Activated CD8-positive, alpha-beta memory T cell treated with anti-CD3 and anti-CD28 coated beads, Interleukin-2, amount 50 U/mL, for 1 hour (primary cell): ENCODE data around the gene LRP1B.

Experiments
- DNase-seq: peaks from one replicate; pipeline ENCODE4 v3.0.0-alpha.2; 2020; ENCODE audit errors: extremely low read depth

The LRP1B gene

GRCh38 chr2:141957321-141957720 is 173.5 kb downstream of the LRP1B start:
- no peak for DNase-seq

DNA sequence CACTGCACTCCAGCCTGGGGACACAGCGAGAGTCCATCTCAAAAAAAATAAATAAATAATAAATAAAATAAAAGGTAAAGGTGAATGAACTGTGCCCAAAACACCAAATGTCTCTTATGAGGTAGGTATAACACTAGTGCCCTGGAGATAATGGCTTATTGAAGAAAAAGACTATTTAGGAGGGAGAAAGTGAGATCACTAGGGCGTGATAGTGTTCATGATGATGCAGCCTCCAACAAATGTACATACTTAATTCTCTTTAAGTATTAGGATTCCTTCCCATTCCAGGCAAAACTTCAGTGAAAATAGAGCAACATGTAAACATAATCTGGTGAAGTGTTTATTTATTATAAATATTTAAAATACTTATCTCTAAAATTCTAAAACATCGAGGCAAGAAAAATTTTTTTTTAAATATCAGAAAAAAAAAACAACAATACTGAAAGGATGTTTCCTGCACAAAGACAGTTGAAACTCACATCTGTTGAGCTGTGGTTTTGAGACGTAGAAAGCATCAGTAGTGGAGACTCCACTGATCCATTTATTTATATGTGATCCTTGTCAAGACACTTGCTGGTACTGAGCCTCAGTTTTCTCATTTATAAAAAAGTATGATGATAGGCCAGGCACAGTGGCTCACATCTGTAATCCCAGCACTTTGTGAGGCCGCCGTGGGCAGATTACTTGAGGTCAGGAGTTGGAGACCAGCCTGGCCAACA is 183.3 kb downstream of the LRP1B start:
- no peak for DNase-seq

- DNase-seq, result no peak
Measured at GRCh38 chr2:141946016-141946415, 184.8 kb downstream of the LRP1B start.

GRCh38 chr2:141943918-141944317 is 186.9 kb downstream of the LRP1B start:
- no peak for DNase-seq

GRCh38 chr2:141942006-141942789 is 188.6 kb downstream of the LRP1B start:
- no peak for DNase-seq

GRCh38 chr2:141941210-141941714 is 189.6 kb downstream of the LRP1B start:
- no peak for DNase-seq

DNA sequence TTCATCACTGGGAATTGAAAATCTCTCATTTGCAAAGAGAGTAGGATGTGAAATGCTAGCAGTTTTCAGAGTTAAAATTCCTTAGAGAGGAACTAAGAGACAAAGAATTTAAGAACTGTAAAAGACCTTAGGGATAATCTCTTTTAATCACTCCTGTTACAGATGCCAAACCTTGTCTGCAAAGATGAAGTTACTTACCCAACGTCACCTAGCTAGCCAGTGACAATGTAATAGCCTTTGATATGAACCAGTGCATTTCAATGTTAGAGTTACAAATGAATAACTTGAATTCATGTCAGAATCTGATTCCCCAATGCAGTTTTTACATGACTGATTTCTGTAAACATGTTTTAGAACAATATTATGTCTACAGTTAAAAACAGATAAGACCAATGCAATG is 190.1 kb downstream of the LRP1B start:
- no peak for DNase-seq

DNA sequence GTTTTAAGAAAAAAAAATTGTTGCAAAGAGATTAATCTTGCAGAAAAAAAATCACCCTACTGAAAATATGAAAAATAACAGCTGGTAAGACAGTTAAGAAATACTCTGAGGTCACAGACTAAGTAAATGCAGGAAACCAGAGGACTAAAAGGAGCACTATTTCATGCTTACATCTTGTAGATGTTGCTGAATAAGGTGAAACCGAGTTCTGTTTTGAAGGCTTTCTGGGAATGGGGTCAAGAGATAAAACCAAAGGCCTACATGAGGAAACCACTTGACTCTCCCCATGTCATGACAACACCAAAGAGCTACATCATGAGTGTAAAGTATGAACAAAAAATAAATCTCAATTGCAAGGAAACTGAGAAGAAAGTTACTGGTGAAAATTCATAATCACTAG is 197.6 kb downstream of the LRP1B start:
- DNase-seq, result no peak

DNA sequence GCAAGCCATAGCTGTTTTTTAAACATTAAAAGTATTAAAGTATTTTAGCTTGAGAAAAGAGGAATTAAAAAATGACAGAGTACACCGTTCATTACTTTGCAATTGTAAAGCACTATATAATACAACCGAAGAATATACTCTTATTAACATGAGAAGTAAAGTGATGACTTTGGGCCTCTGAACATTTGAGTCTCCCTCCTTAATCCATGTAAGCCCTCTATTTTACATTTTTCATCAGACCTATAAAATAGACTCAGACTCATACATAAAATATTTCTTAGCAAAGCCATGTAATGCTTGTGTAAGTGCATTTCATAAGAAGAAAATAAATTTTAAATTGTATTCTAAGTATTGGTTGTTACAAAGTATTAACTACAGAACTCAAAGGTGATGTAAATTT is 198.6 kb downstream of the LRP1B start:
- DNase-seq, result no peak

DNA sequence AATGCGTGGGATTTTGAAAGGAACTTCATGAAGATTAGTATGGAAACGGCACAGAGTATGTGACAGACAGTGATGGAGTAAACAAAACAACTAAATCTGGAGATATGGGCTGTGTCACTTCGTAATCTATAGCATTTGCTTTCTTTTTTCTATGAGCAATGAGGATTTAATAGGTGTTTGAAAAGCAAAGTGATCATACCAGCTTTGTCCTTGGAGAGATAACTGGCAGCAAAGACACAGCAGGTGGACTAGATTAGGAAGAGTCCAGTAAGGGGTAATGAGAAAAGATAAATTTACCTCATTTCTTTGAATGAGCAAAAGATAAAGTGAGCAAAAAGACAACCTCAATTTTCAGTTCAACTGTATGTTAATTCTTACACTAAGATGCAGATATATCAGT is 199.0 kb downstream of the LRP1B start:
- no peak for DNase-seq

DNA sequence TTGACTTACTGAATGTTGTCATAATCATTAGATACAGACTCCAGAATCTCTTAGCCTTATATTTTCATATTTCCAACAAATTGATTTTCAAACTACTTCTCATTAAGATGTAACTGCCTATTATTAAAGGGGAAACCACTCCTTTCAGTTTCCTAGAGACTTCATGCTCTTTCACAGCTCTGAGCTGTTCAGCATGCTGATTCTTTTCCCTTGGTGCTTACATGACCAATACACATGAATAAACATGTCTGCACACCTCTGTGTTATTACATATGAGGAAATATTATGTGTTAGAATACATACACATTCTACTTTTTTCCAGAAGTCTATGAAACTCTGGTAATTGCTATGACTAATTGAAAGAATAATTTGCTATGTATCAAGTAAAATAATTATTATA is 200.0 kb downstream of the LRP1B start:
- no peak for DNase-seq

GRCh38 chr2:141929331-141930252 is 201.2 kb downstream of the LRP1B start:
- no peak for DNase-seq

DNA sequence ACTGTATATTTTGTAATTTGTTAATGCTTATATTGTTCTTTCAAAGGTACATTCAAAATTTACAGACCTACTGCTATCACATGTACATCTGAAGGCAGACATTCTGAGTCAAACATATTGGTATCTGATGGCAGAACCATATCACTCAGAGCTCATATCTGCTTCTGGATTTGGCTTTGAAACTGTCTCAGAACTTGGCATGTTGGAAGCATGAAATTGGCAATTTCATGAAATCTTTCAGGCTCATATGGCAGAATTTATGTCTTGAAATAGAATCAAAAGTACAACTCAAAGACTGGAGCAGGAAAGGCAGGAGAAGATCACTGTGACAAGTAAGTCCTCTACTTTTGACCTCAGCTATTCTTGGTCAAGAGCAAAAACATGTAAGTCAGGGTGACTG is 202.3 kb downstream of the LRP1B start:
- no peak for DNase-seq

DNA sequence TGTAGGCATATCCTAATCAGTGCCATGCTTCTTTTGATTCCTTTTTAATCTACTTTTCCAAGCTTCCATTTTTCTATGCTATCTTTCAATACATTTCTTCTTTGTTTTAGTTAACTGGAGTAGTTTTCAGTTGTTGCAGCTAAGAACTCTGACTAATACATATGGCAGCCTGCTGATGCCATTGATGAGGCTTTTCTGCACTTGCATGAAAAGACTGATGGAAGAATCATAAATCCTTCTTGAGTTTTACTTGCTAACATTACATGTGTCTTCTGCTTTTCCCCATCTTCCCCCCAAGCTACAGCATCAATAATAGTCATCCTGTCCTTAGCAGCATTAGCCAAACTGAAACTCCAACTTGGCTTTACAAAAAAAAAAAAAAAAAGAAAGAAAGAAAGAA is 203.3 kb downstream of the LRP1B start:
- DNase-seq, result no peak

DNA sequence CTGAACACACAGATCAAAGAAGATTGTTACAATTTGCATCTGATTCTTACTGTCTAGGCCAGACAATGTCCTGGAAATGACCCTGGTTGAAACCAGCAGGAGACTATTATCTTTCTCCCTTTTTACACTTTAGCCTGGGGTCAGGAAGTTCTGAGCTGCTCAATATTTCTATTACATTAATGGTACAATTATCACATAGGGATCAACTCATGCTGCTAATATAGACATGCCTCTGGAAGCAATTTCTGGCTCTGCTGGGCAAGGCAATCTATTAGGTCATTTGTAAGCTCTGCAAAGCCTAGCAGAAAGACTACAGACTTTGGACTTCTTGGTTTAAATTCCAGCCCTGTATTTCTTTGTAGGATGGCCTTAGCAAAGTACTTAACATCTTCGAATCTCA is 205.3 kb downstream of the LRP1B start:
- DNase-seq, result no peak

DNA sequence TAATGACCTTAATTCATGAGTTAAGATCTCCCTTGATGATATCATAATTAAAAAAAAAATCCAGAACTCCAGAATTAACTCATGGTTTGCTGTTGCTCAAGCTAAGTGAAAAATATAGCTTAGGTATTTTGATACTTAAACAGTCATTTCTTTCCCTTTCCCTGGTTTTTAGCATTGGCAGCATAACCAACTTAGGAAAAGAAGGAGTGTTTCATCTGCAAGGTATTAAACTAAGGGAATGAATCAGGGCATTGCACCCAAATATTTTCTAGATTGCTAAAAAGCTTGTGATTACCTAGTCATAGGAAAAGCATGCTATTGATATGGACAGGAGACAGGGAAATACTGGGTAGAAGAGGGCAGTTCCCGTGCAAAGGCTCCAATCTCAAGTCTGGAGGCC is 207.2 kb downstream of the LRP1B start:
- DNase-seq, result no peak

- no peak for DNase-seq
Measured at GRCh38 chr2:141911485-141912066, 219.2 kb downstream of the LRP1B start.

- no peak for DNase-seq
Measured at GRCh38 chr2:141906678-141907077, 224.1 kb downstream of the LRP1B start.

DNA sequence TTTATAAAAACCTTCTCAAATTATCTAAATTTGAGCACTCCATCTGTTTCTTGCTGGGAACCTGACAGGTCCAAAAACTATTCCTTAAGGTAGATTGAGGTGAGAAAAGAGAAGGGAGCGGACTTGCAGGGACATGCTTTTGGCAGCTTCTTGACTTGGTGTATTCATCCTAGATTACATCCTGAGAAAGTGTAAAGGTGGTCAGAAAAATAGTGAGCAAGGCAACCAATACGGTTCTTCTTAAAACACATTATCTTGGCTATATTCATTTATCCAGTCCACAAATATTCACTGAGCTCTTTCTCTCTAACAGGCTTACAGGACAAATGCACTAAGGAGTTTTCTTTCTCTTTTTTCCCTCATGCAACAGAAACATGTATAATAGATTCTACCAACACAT is 230.0 kb downstream of the LRP1B start:
- DNase-seq, result no peak

- DNase-seq, result no peak
Measured at GRCh38 chr2:141899740-141900139, 231.1 kb downstream of the LRP1B start.

DNA sequence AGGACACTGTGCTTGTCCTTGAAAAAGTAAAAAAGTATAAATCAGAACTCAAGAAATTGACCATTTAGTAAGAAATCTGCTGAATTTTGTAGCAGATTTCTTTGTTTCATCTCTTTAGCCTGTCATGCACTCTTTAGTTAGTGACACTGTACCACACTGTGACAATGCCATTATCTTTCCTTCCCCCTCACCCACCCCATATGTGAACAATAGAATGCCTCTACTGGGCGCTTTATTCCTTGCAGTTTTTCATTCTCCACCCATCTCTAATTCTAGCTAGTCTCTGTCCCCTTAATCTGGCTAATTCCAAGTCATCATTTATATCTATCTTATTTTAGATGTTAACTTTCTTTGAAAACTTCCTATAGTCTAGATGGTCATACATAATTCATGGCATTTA is 241.0 kb downstream of the LRP1B start:
- DNase-seq, result no peak
